IPS-11a (cell line): ENCODE results near the gene AARS1.
"Not testable (repeated sequence)": the region's sequence is repeated elsewhere in the genome, so short reads cannot be mapped to it uniquely, and the experiment has no call there.

Experiments used
- H3K4me3 ChIP-seq: one replicate; pipeline ENCODE4 v1.5.1; 2013; ENCODE audit warnings: low read depth, low read length, control low read depth

AARS1 gene

DNA sequence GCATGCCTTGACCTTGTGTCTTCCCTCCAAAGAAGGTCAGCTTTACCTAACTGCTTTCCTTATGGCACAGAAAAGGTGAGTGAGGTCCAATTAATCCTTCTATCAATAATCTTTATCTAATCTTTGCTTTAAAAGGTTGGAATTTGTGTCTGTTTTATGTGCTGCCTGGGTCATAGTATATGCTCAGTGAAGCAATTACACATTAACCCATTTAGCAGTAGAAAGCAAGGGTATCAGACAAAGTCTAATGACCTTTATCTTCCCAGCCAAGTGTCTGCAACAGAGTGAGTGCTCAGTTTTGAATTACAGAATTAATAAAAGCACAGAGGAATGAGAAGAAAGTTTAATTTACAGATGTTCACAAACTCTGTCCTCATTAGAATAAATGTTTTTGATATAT, 63.3 kb downstream of the AARS1 start:
- not testable (repeated sequence) for H3K4me3 ChIP-seq

GRCh38 chr16:70225430-70225829, 63.9 kb downstream of the AARS1 start:
- H3K4me3 ChIP-seq: not testable (repeated sequence)

GRCh38 chr16:70224645-70225044, 64.7 kb downstream of the AARS1 start:
- not testable (repeated sequence) for H3K4me3 ChIP-seq

GRCh38 chr16:70223971-70224513, 65.3 kb downstream of the AARS1 start:
- not testable (repeated sequence) for H3K4me3 ChIP-seq

GRCh38 chr16:70223216-70223615, 66.1 kb downstream of the AARS1 start:
- not testable (repeated sequence) for H3K4me3 ChIP-seq

GRCh38 chr16:70222574-70222973, 66.7 kb downstream of the AARS1 start:
- not testable (repeated sequence) for H3K4me3 ChIP-seq

- H3K4me3 ChIP-seq: not testable (repeated sequence)
Observed at GRCh38 chr16:70218586-70218985, 70.7 kb downstream of the AARS1 start.

DNA sequence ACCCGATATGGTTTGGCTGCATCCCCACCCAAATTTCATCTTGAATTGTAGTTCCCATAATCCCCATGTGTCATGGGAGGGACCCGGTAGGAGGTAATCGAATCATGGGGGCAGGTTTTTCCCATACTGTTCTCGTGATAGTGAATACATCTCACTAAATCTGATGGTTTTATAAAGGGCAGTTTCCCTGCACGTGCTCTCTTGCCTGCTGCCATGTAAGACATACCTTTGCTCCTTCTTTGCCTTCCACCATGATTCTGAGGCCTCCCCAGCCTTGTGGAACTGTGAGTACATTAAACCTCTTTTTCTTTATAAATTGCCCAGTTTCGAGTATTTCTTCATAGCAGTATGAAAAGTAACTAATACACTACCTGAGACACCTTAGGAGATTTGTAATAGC, 82.9 kb downstream of the AARS1 start:
- not testable (repeated sequence) for H3K4me3 ChIP-seq

- not testable (repeated sequence) for H3K4me3 ChIP-seq
Observed at GRCh38 chr16:70204668-70205405, 84.5 kb downstream of the AARS1 start.

GRCh38 chr16:70204010-70204409, 85.3 kb downstream of the AARS1 start:
- H3K4me3 ChIP-seq: not testable (repeated sequence)

DNA sequence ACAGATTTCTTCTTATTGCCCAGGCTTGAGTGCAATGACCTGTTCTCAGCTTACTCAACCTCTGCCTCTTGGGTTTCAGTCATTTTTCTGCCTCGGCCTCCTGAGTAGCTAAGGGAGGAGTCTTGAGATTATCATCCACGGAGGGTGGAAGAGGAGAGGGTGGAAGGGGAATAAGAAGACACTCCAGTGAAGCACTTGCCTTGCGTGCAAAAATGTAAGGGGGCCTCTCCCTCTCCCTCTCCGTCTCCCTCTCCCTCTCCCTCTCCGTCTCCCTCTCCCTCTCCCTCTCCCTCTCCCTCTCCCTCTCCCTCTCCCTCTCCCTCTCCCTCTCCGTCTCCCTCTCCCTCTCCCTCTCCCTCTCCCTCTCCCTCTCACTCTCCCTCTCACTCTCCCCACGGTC, 85.8 kb downstream of the AARS1 start:
- not testable (repeated sequence) for H3K4me3 ChIP-seq
